Kidney (tissue), 14 donors: ENCODE results near the gene HERC4. TPM values are rescaled to one million over a fixed set of nuclear protein-coding genes. Genes with fewer than 3 reads are reported as not detected.

Experiments used
- DNase-seq, 5 donors: peaks; one replicate each; pipeline ENCODE4 v3.0.0-alpha.2; 2013 to 2020
- FAIRE-seq: peaks from 2 replicates; lab custom pipeline; 2012; peaks lifted over from hg19 to GRCh38; lab: Jason Lieb, UNC
- H3K27ac ChIP-seq, 2 donors: one replicate each; pipeline ENCODE4 v1.7.0; 2013; ENCODE audit warnings: low read depth in 2 of 2, low read length in 2 of 2, inconsistent platforms in 1 of 2
- H3K27me3 ChIP-seq: one replicate; pipeline ENCODE4 v1.7.1; 2013; ENCODE audit warnings: low read length, inconsistent platforms; ENCODE audit not compliant: control insufficient read depth, insufficient read depth
- H3K36me3 ChIP-seq, 3 donors: one replicate each; pipeline versions ENCODE4 v1.7.0 to v1.7.1; 2013; ENCODE audit warnings: low read length in 3 of 3, control low read depth in 1 of 3, inconsistent platforms in 1 of 3; ENCODE audit not compliant: insufficient read depth in 3 of 3, control insufficient read depth in 2 of 3
- H3K4me1 ChIP-seq, 3 donors: one replicate each; pipeline versions ENCODE4 v1.7.0 to v1.7.1; 2013; ENCODE audit warnings: low read length in 3 of 3, inconsistent platforms in 1 of 3, low read depth in 1 of 3; ENCODE audit not compliant: control insufficient read depth in 2 of 3, insufficient read depth in 2 of 3
- H3K4me3 ChIP-seq, 3 donors: one replicate each; pipeline versions ENCODE4 v1.7.0 to v1.8.1; 2013; ENCODE audit warnings: low read length in 3 of 3, control low read depth in 1 of 3, inconsistent platforms in 1 of 3
- H3K9ac ChIP-seq, 3 donors: one replicate each; pipeline versions ENCODE4 v1.7.0 to v1.7.1; 2013; ENCODE audit warnings: low read length in 3 of 3, control low read depth in 1 of 3, inconsistent platforms in 1 of 3
- H3K9me3 ChIP-seq, 3 donors: one replicate each; pipeline versions ENCODE4 v1.7.0 to v1.7.1; 2013; ENCODE audit warnings: low read length in 3 of 3, control low read depth in 1 of 3, inconsistent platforms in 1 of 3; ENCODE audit not compliant: control insufficient read depth in 2 of 3, insufficient read depth in 1 of 3
- CTCF ChIP-seq: IDR thresholded peaks from 3 replicates; pipeline ENCODE4 v1.5.1; 2012; ENCODE audit warnings: mild to moderate bottlenecking, moderate library complexity, borderline replicate concordance; ENCODE audit not compliant: insufficient read depth; ENCODE audit errors: extremely low read depth
- intact Hi-C: fragments of 100-400 bp; cut with DNase I; formaldehyde crosslinking; loops from one replicate; pipeline ENCODE4 v1.11.1; 2022
- polyA plus RNA-seq: library from polyadenylated mRNA; stranded (reverse); fragments of 350-450 nt; fragmentation: Illumina TruSeq; extraction: RNeasy Lipid Tissue Mini Kit (QIAGEN cat#74804); gene quantifications from one replicate; pipeline ENCODE4 v1.2.3, GENCODE V29; 2014; ENCODE audit warnings: low read depth, low replicate concordance; ENCODE audit not compliant: insufficient read depth
- total RNA-seq: library from RNA; stranded (reverse); fragmentation: NEBNext Ultra II Directional; extraction: Animal tissue kit (Norgen Biotek cat#: 25700); gene quantifications from one replicate; pipeline ENCODE4 v1.2.1, GENCODE V29; 2021
- donor health status: control.
- donor health status: control.
- donor health status: control.
- donor health status: control.
- donor health status: control.
- donor health status: DM: yes; HTN: yes; CAD: no.
- donor health status: Normal renal cell carcinoma (clear cell type).

Gene HERC4
- total and polyA plus RNA-seq, 2 donors from 2014 or later, result 13.3 to 47.1 TPM

GRCh38 chr10:68074031-68074774 is 880 bp downstream of the HERC4 start:
- intact Hi-C loops, result no loop called here
- peak in 2 of 5 donors; percentile 37 to 47 for DNase-seq
- peaks cover 0 to 8% (median 3%) of the 10 kb centered on the region in 3 donors for H3K4me1 ChIP-seq
- peak overlapping the region; percentile 88 to 98 (median 96) for H3K9ac ChIP-seq
- peak overlapping the region; percentile 92 to 95 (median 95) for H3K4me3 ChIP-seq
- no peaks in the 10 kb centered on the region for H3K36me3 ChIP-seq
- TF ChIP-seq CTCF, result no peak
- no peaks in the 10 kb centered on the region for H3K9me3 ChIP-seq
- FAIRE-seq, result no peak
- H3K27me3 ChIP-seq, result no peaks in the 10 kb centered on the region
- peak overlapping the region; percentile 99 for H3K27ac ChIP-seq

GRCh38 chr10:68073631-68074030 is 1.5 kb downstream of the HERC4 start:
- intact Hi-C loops, result no loop called here
- no peaks in the 10 kb centered on the region for H3K36me3 ChIP-seq
- no peaks in the 10 kb centered on the region for H3K27me3 ChIP-seq
- peaks cover 0 to 8% (median 3%) of the 10 kb centered on the region in 3 donors for H3K4me1 ChIP-seq
- FAIRE-seq (no peak), DNase-seq (no peak)
- peak overlapping the region; percentile 92 to 95 (median 95) for H3K4me3 ChIP-seq
- no peak overlapping the region for H3K27ac ChIP-seq
- no peaks in the 10 kb centered on the region for H3K9me3 ChIP-seq
- peak overlapping the region in 1 of 3 donors; percentile 98 for H3K9ac ChIP-seq
- no peak for TF ChIP-seq CTCF

GRCh38 chr10:68067508-68067907 is 7.6 kb downstream of the HERC4 start:
- peaks cover 0 to 2% (median 0%) of the 10 kb centered on the region in 3 donors for H3K36me3 ChIP-seq
- DNase-seq (no peak), FAIRE-seq (no peak)
- no peak overlapping the region for H3K27ac ChIP-seq
- no peak overlapping the region for H3K9ac ChIP-seq
- H3K4me3 ChIP-seq, result no peak overlapping the region
- TF ChIP-seq CTCF, result no peak
- intact Hi-C loops, result no loop called here
- no peaks in the 10 kb centered on the region for H3K27me3 ChIP-seq
- peaks cover 0 to 8% (median 0%) of the 10 kb centered on the region in 3 donors for H3K4me1 ChIP-seq
- no peaks in the 10 kb centered on the region for H3K9me3 ChIP-seq
